Measurements from ENCODE around the gene BRCA1.

Gene BRCA1

GRCh38 chr17:43126911-43127290 lies 1.7 kb upstream of the BRCA1 start:
- TF ChIP-seq TSHZ2 (CRISPR knock-in tag; IDR thresholded peaks at IDR 0.05) (no peak), ARNTL (CRISPR knock-in tag; IDR thresholded peaks at IDR 0.05; ENCODE audit: borderline replicate concordance, low read depth) (no peak), ZFP3 (CRISPR knock-in tag; IDR thresholded peaks at IDR 0.05) (no peak), CREB5 (CRISPR knock-in tag; IDR thresholded peaks at IDR 0.05; ENCODE audit: low read depth) (no peak), OSR1 (CRISPR knock-in tag; IDR thresholded peaks at IDR 0.05) (no peak)
- ATAC-seq = no peak

- TF ChIP-seq ZNF70 (CRISPR knock-in tag; IDR thresholded peaks at IDR 0.05) (no peak), OSR1 (CRISPR knock-in tag; IDR thresholded peaks at IDR 0.05) (no peak), POU6F1 (CRISPR knock-in tag; IDR thresholded peaks at IDR 0.05; ENCODE audit: borderline replicate concordance, low read depth) (no peak), ZFP3 (CRISPR knock-in tag; IDR thresholded peaks at IDR 0.05) (no peak), PATZ1 (CRISPR knock-in tag; IDR thresholded peaks at IDR 0.05; ENCODE audit: borderline replicate concordance) (no peak), RARB (CRISPR knock-in tag; IDR thresholded peaks at IDR 0.05) (no peak), ZNF8 (CRISPR knock-in tag; IDR thresholded peaks at IDR 0.05) (no peak), ESRRG (CRISPR knock-in tag; IDR thresholded peaks at IDR 0.05) (no peak), CSDC2 (CRISPR knock-in tag; IDR thresholded peaks at IDR 0.05) (no peak), ISL1 (CRISPR knock-in tag; IDR thresholded peaks at IDR 0.05) (no peak), TOX (CRISPR knock-in tag; IDR thresholded peaks at IDR 0.05; ENCODE audit: borderline replicate concordance) (no peak), CREB5 (CRISPR knock-in tag; IDR thresholded peaks at IDR 0.05; ENCODE audit: low read depth) (no peak), PPARA (CRISPR knock-in tag; IDR thresholded peaks at IDR 0.05; ENCODE audit: borderline replicate concordance) (no peak), ZFP30 (CRISPR knock-in tag; IDR thresholded peaks at IDR 0.05) (no peak), BACH2 (CRISPR knock-in tag; IDR thresholded peaks at IDR 0.05; ENCODE audit: borderline replicate concordance) (no peak), CSRNP3 (CRISPR knock-in tag; IDR thresholded peaks at IDR 0.05) (no peak)
- peak; percentile 25 for ATAC-seq
Measured at GRCh38 chr17:43125967-43126910, 1.1 kb upstream of the BRCA1 start.
